Measurements from ENCODE around the gene DAB1. TPM values are rescaled to one million over a fixed set of nuclear protein-coding genes. Genes with fewer than 3 reads are reported as not detected.

DAB1 gene
- total RNA-seq, 4 donors from 2014 or later = 0.22 TPM; not detected in 3

DNA sequence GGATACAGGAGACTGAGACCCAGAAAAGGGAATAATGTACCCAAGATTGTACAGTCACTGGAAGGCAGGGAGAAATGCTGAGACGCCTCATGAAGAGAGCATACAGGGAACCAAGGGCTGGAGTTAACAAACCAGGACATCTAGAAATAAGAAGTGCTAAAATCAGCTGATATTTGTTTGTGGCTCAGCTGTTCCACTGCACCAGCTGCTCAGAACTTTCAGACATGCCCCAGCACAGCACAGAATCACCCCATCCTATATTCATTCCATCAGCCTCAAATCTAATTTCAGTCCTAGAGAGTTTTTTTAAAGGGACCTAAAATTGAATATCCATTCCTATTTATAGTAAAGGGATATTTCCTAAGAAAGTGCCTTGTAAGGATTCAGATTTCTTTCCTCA lies 60.2 kb downstream of the DAB1 start:
- Histone ChIP-seq H3K9me3 (no peaks in the 10 kb centered on the region), H3K4me1 (no peaks in the 10 kb centered on the region), H3K27me3 (peaks cover 0 to 4% (median 0%) of the 10 kb centered on the region in 3 donors), H3K4me3 (no peak overlapping the region), H3K36me3 (no peaks in the 10 kb centered on the region), H3K27ac (no peak overlapping the region)
- DNase-seq = no peak
- ATAC-seq = no peak
- intact Hi-C loops (cut with DNase I; ENCODE audit: low total_unique reads) (no loop called here), in situ Hi-C loops (cut with MboI; ENCODE audit: low sequenced_read_pairs in 4 of 4) (no loop called here)
- TF ChIP-seq, protein P1, sequence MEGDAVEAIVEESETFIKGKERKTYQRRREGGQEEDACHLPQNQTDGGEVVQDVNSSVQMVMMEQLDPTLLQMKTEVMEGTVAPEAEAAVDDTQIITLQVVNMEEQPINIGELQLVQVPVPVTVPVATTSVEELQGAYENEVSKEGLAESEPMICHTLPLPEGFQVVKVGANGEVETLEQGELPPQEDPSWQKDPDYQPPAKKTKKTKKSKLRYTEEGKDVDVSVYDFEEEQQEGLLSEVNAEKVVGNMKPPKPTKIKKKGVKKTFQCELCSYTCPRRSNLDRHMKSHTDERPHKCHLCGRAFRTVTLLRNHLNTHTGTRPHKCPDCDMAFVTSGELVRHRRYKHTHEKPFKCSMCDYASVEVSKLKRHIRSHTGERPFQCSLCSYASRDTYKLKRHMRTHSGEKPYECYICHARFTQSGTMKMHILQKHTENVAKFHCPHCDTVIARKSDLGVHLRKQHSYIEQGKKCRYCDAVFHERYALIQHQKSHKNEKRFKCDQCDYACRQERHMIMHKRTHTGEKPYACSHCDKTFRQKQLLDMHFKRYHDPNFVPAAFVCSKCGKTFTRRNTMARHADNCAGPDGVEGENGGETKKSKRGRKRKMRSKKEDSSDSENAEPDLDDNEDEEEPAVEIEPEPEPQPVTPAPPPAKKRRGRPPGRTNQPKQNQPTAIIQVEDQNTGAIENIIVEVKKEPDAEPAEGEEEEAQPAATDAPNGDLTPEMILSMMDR (IDR thresholded peaks at IDR 0.05 in 4 of 5, conservative IDR thresholded peaks at IDR 0.05 in 1 of 5) = no peak
- TF ChIP-seq POLR2A (IDR thresholded peaks at IDR 0.05) = no peak

- in situ Hi-C loops (cut with MboI; ENCODE audit: low sequenced_read_pairs in 4 of 4) (no loop called here), intact Hi-C loops (cut with DNase I; ENCODE audit: low total_unique reads) (no loop called here)
- peaks cover 0 to 5% (median 0%) of the 10 kb centered on the region in 3 donors for H3K27me3 ChIP-seq
- TF ChIP-seq, protein P1 (IDR thresholded peaks at IDR 0.05 in 4 of 5, conservative IDR thresholded peaks at IDR 0.05 in 1 of 5) = no peak
- TF ChIP-seq POLR2A (IDR thresholded peaks at IDR 0.05) = no peak
- ATAC-seq (no peak), DNase-seq (no peak)
- no peak overlapping the region for H3K27ac ChIP-seq
- H3K9me3 ChIP-seq = no peaks in the 10 kb centered on the region
- no peaks in the 10 kb centered on the region for H3K4me1 ChIP-seq
- H3K36me3 ChIP-seq = no peaks in the 10 kb centered on the region
- H3K4me3 ChIP-seq = no peak overlapping the region
These were observed 60.7 kb downstream of the DAB1 start for GRCh38 chr1:57363165-57363564.

DNA sequence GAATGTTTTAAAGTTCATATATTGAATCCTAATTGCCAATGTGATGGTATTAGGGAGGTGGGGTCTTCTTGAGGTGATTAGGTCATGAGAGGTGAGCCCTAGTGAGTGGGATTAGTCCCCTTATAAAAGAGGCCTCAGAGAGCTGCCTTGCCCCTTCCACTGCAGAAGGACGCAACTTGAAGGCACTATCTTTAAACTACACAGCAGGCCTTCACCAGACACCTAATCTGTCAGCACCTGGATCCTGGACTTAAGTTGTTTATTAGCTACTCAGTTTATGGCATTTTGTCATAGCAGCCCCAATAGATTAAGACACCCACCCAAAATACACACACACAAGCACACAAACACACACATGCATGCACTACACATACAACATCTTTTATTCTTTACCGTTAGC lies 61.4 kb downstream of the DAB1 start:
- in situ Hi-C loops (cut with MboI; ENCODE audit: low sequenced_read_pairs in 4 of 4) = no loop called here
- no peak for DNase-seq

GRCh38 chr1:57361516-57361915 lies 62.3 kb downstream of the DAB1 start:
- DNase-seq = no peak
- intact Hi-C loops (cut with DNase I; ENCODE audit: low total_unique reads) = no loop called here
- no peaks in the 10 kb centered on the region for H3K4me1 ChIP-seq
- no peak overlapping the region for H3K4me3 ChIP-seq
- TF ChIP-seq, protein P1 (IDR thresholded peaks at IDR 0.05 in 4 of 5, conservative IDR thresholded peaks at IDR 0.05 in 1 of 5) = no peak
- no peak for TF ChIP-seq POLR2A (IDR thresholded peaks at IDR 0.05)
- no peaks in the 10 kb centered on the region for H3K36me3 ChIP-seq
- ATAC-seq = no peak
- peaks cover 0 to 5% (median 0%) of the 10 kb centered on the region in 3 donors for H3K27me3 ChIP-seq
- no peak overlapping the region for H3K27ac ChIP-seq
- no peaks in the 10 kb centered on the region for H3K9me3 ChIP-seq
- in situ Hi-C loops (cut with MboI; ENCODE audit: low sequenced_read_pairs in 4 of 4) = no loop called here

More for the DNA sequence above, 61.4 kb downstream of the DAB1 start:
- no peaks in the 10 kb centered on the region for H3K4me1 ChIP-seq
- TF ChIP-seq, protein P1 (IDR thresholded peaks at IDR 0.05 in 4 of 5, conservative IDR thresholded peaks at IDR 0.05 in 1 of 5) = no peak
- no peak for TF ChIP-seq POLR2A (IDR thresholded peaks at IDR 0.05)
- no peaks in the 10 kb centered on the region for H3K9me3 ChIP-seq
- no peak overlapping the region for H3K4me3 ChIP-seq
- ATAC-seq = no peak
- H3K27ac ChIP-seq = no peak overlapping the region
- no peaks in the 10 kb centered on the region for H3K36me3 ChIP-seq
- peaks cover 0 to 5% (median 0%) of the 10 kb centered on the region in 3 donors for H3K27me3 ChIP-seq
- intact Hi-C loops (cut with DNase I; ENCODE audit: low total_unique reads) = no loop called here

- H3K4me1 ChIP-seq = no peaks in the 10 kb centered on the region
- H3K27ac ChIP-seq = no peak overlapping the region
- TF ChIP-seq POLR2A (IDR thresholded peaks at IDR 0.05) = no peak
- TF ChIP-seq, protein P1 (IDR thresholded peaks at IDR 0.05 in 4 of 5, conservative IDR thresholded peaks at IDR 0.05 in 1 of 5) = no peak
- peaks cover 0 to 5% (median 0%) of the 10 kb centered on the region in 3 donors for H3K27me3 ChIP-seq
- DNase-seq (no peak), ATAC-seq (no peak)
- H3K4me3 ChIP-seq = no peak overlapping the region
- H3K9me3 ChIP-seq = no peaks in the 10 kb centered on the region
- H3K36me3 ChIP-seq = no peaks in the 10 kb centered on the region
- intact Hi-C loops (cut with DNase I; ENCODE audit: low total_unique reads) (no loop called here), in situ Hi-C loops (cut with MboI; ENCODE audit: low sequenced_read_pairs in 4 of 4) (no loop called here)
These were observed 62.9 kb downstream of the DAB1 start for GRCh38 chr1:57360846-57361407.
